ENCODE results near the gene IFT80. TPM values are rescaled to one million over a fixed set of nuclear protein-coding genes. Genes with fewer than 3 reads are reported as not detected.

Gene IFT80
- total RNA-seq, 1 donor from 2014 or later = 10.9 TPM

- intact Hi-C loops (cut with micrococcal nuclease) = no loop called here
- H3K4me3 ChIP-seq = peak overlapping the region; percentile 81
- H3K27me3 ChIP-seq (ENCODE audit: low read depth) = no peaks in the 10 kb centered on the region
- no peaks in the 10 kb centered on the region for H3K9me3 ChIP-seq (replicated peaks)
- no peak for TF ChIP-seq CTCF (IDR thresholded peaks at IDR 0.05; ENCODE audit: borderline replicate concordance)
- H3K27ac ChIP-seq (replicated peaks) = peak overlapping the region; percentile 88
- no peaks in the 10 kb centered on the region for H3K36me3 ChIP-seq
- peak; percentile 40 for DNase-seq
- peaks cover 63% of the 10 kb centered on the region for H3K4me1 ChIP-seq
Measured at GRCh38 chr3:160400030-160400701, 1.1 kb upstream of the IFT80 start.

DNA sequence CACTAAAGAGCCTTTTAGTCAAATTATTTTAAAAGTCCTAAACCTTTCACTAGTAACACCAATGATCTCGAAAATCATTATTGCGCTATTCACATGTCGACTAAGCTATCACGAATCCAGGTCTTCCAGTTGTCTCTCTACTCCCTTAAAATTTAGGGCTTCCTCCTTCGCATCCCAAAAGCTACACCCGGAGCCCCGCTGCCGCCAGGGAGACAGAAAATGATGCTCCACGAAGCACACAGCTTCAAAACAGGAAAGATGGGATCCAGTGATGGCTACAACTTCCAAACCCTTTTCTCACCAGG is 253 bp downstream of the IFT80 start:
- no peaks in the 10 kb centered on the region for H3K27me3 ChIP-seq (ENCODE audit: low read depth)
- H3K4me1 ChIP-seq = peaks cover 53% of the 10 kb centered on the region
- H3K27ac ChIP-seq (replicated peaks) = peak overlapping the region; percentile 88
- no peaks in the 10 kb centered on the region for H3K36me3 ChIP-seq
- peak; percentile 16 for TF ChIP-seq CTCF (IDR thresholded peaks at IDR 0.05; ENCODE audit: borderline replicate concordance)
- H3K9me3 ChIP-seq (replicated peaks) = no peaks in the 10 kb centered on the region
- intact Hi-C loops (cut with micrococcal nuclease) = no loop called here
- peak overlapping the region; percentile 81 for H3K4me3 ChIP-seq
- DNase-seq = no peak

DNA sequence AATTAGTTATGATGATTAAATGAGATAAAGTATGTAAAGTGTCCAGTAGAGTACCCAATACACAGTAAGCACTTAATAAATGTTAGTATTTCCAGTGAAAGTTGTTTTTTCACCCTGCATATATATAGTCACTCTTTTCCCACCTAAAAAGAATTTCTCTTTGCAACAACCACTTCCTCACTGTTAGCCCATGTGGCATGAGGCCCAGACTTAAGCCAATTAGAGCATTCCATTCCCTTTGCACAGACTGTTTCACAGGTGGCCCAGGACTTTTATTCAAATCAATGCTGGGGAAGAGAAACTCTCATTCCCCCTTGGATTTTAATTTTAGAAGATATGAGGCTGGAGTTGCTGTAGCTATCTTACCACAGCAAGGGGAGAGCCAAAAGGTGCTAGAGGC is 3.7 kb downstream of the IFT80 start:
- H3K4me1 ChIP-seq = peaks cover 19% of the 10 kb centered on the region
- H3K9me3 ChIP-seq (replicated peaks) = no peaks in the 10 kb centered on the region
- H3K27ac ChIP-seq (replicated peaks) = no peak overlapping the region
- no peak for TF ChIP-seq CTCF (IDR thresholded peaks at IDR 0.05; ENCODE audit: borderline replicate concordance)
- no peak for DNase-seq
- H3K36me3 ChIP-seq = no peaks in the 10 kb centered on the region
- H3K4me3 ChIP-seq = no peak overlapping the region
- H3K27me3 ChIP-seq (ENCODE audit: low read depth) = no peaks in the 10 kb centered on the region
- intact Hi-C loops (cut with micrococcal nuclease) = no loop called here

- no peaks in the 10 kb centered on the region for H3K27me3 ChIP-seq (ENCODE audit: low read depth)
- H3K4me3 ChIP-seq = no peak overlapping the region
- intact Hi-C loops (cut with micrococcal nuclease) = no loop called here
- H3K9me3 ChIP-seq (replicated peaks) = no peaks in the 10 kb centered on the region
- no peak overlapping the region for H3K27ac ChIP-seq (replicated peaks)
- no peak for DNase-seq
- H3K36me3 ChIP-seq = no peaks in the 10 kb centered on the region
- H3K4me1 ChIP-seq = peaks cover 12% of the 10 kb centered on the region
- no peak for TF ChIP-seq CTCF (IDR thresholded peaks at IDR 0.05; ENCODE audit: borderline replicate concordance)
Measured at GRCh38 chr3:160394009-160394392, 5.0 kb downstream of the IFT80 start.

- no peak for TF ChIP-seq CTCF (IDR thresholded peaks at IDR 0.05; ENCODE audit: borderline replicate concordance)
- no peak overlapping the region for H3K4me3 ChIP-seq
- no peak for DNase-seq
- H3K9me3 ChIP-seq (replicated peaks) = no peaks in the 10 kb centered on the region
- H3K27ac ChIP-seq (replicated peaks) = no peak overlapping the region
- H3K27me3 ChIP-seq (ENCODE audit: low read depth) = no peaks in the 10 kb centered on the region
- H3K4me1 ChIP-seq = peaks cover 7% of the 10 kb centered on the region
- intact Hi-C loops (cut with micrococcal nuclease) = no loop called here
- H3K36me3 ChIP-seq = no peaks in the 10 kb centered on the region
Measured at GRCh38 chr3:160393346-160394008, 5.5 kb downstream of the IFT80 start.

Data from left ventricle myocardium inferior (tissue), 1 donor.